GM10847 (cell line): ENCODE results near the gene POU3F2.

Experiments used
- POLR2A ChIP-seq: IDR thresholded peaks from 2 replicates; pipeline ENCODE4 v1.6.1; 2011; ENCODE audit not compliant: insufficient read length; ENCODE audit errors: extremely low read depth

POU3F2 gene

GRCh38 chr6:98834060-98835031, at the start of gene POU3F2:
Gene POU3F2 (plus strand): TSS chr6:98834574. CDS start chr6:98834874, 300 bp downstream.
- TF ChIP-seq POLR2A, result no peak

GRCh38 chr6:98787435-98787834, 46.9 kb upstream of the POU3F2 start:
- TF ChIP-seq POLR2A, result no peak

- no peak for TF ChIP-seq POLR2A
Observed at GRCh38 chr6:98787961-98788360, 46.4 kb upstream of the POU3F2 start.

GRCh38 chr6:98794307-98794842, 40.0 kb upstream of the POU3F2 start:
- no peak for TF ChIP-seq POLR2A

- no peak for TF ChIP-seq POLR2A
Observed at GRCh38 chr6:98797217-98797994, 37.0 kb upstream of the POU3F2 start.

GRCh38 chr6:98800866-98801265, 33.5 kb upstream of the POU3F2 start:
- TF ChIP-seq POLR2A, result no peak

GRCh38 chr6:98808541-98809210, 25.7 kb upstream of the POU3F2 start:
- TF ChIP-seq POLR2A, result no peak

GRCh38 chr6:98812220-98812619, 22.2 kb upstream of the POU3F2 start:
- TF ChIP-seq POLR2A, result no peak

- no peak for TF ChIP-seq POLR2A
Observed at GRCh38 chr6:98816799-98817198, 17.6 kb upstream of the POU3F2 start.

GRCh38 chr6:98821756-98822405, 12.5 kb upstream of the POU3F2 start:
- no peak for TF ChIP-seq POLR2A

- no peak for TF ChIP-seq POLR2A
Observed at GRCh38 chr6:98823428-98824161, 10.8 kb upstream of the POU3F2 start.

- TF ChIP-seq POLR2A, result no peak
Observed at GRCh38 chr6:98824162-98824901, 10.0 kb upstream of the POU3F2 start.

- TF ChIP-seq POLR2A, result no peak
Observed at GRCh38 chr6:98824902-98825599, 9.3 kb upstream of the POU3F2 start.

GRCh38 chr6:98825600-98826230, 8.7 kb upstream of the POU3F2 start:
- no peak for TF ChIP-seq POLR2A
